GM21367 (cell line): Measurements from ENCODE around the gene PNPLA5.
"Not testable (repeated sequence)": the region's sequence is repeated elsewhere in the genome, so short reads cannot be mapped to it uniquely, and the experiment has no call there.

ENCODE experiments used
- ATAC-seq: cut with Tn5 transposase; IDR thresholded peaks from one replicate; pipeline ENCODE4 v1.9.1; 2021; ENCODE audit not compliant: unreplicated experiment

Gene PNPLA5

GRCh38 chr22:43881091-43882061, 10.4 kb downstream of the PNPLA5 start:
- no peak for ATAC-seq

GRCh38 chr22:43880541-43880991, 11.2 kb downstream of the PNPLA5 start:
- ATAC-seq, result no peak

GRCh38 chr22:43879901-43880540, 11.8 kb downstream of the PNPLA5 start:
- no peak for ATAC-seq

- ATAC-seq, result no peak
Measured at GRCh38 chr22:43878831-43879550, 12.8 kb downstream of the PNPLA5 start.

- ATAC-seq, result no peak
Measured at GRCh38 chr22:43878079-43878795, 13.6 kb downstream of the PNPLA5 start.

GRCh38 chr22:43876866-43877509, 14.8 kb downstream of the PNPLA5 start:
- no peak for ATAC-seq

GRCh38 chr22:43869799-43870198, 22.0 kb downstream of the PNPLA5 start:
- ATAC-seq, result no peak

GRCh38 chr22:43869001-43869400, 22.8 kb downstream of the PNPLA5 start:
- ATAC-seq, result not testable (repeated sequence)

GRCh38 chr22:43867839-43868635, 23.8 kb downstream of the PNPLA5 start:
- no peak for ATAC-seq

GRCh38 chr22:43862882-43863202, 29.0 kb downstream of the PNPLA5 start:
- no peak for ATAC-seq

- ATAC-seq, result no peak
Measured at GRCh38 chr22:43862074-43862881, 29.5 kb downstream of the PNPLA5 start, which contains the start of gene SULT4A1. SULT4A1 (minus strand) TSS chr22:43862513; CDS start chr22:43862382, 131 bp downstream.

GRCh38 chr22:43861529-43861928, 30.3 kb downstream of the PNPLA5 start:
- ATAC-seq, result no peak

- no peak for ATAC-seq
Measured at GRCh38 chr22:43860831-43861230, 31.0 kb downstream of the PNPLA5 start.

- no peak for ATAC-seq
Measured at GRCh38 chr22:43860126-43860525, 31.7 kb downstream of the PNPLA5 start.

- no peak for ATAC-seq
Measured at GRCh38 chr22:43859621-43860020, 32.2 kb downstream of the PNPLA5 start.

GRCh38 chr22:43859176-43859575, 32.6 kb downstream of the PNPLA5 start:
- no peak for ATAC-seq

GRCh38 chr22:43858156-43858895, 33.5 kb downstream of the PNPLA5 start:
- ATAC-seq, result no peak

GRCh38 chr22:43857367-43857766, 34.4 kb downstream of the PNPLA5 start:
- no peak for ATAC-seq
